ENCODE data around the gene TPCN2.
"Not testable (repeated sequence)": the region's sequence is repeated elsewhere in the genome, so short reads cannot be mapped to it uniquely, and the experiment has no call there.

The TPCN2 gene

DNA sequence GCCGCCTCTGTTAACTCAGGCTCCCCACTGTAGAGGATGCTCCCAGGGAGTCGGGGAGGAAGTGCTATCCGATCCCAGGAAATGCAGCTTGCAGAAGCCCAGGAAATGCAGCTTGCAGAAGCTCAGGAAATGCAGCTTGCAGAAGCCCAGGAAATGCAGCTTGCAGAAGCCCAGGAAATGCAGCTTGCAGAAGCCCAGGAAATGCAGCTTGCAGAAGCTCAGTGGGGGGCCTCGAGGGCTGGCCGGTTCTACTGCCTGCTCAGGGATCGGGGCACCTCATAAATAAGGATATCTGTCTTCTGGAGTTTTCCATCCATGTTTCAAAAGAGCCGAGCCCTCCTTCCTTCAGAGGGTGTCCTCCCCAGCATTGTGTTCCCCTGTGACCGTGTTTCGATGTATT is 81.9 kb downstream of the TPCN2 start:
- no peak for DNase-seq (ENCODE audit: low read depth)

DNA sequence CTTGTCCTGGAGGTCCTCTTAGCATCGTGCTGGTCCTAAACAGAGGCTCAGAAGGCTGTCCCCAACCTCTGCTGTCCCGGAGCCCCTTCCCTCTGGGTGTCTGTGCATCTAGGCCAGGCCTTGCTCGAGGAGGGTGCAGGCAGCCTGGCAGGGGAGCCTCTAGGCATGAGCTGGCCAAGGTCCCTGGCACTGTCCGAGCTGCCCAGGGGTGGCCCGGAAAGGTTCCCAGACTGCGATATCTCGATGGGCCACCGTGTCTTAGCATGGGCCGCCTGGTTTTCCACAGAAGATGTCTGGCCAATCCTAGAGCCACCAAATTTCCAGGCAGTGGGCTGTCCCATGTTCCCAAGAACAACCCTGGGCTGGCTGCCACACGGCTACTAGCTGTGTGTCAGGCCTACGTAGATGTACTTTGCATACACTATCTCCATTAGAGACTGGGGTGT is 82.4 kb downstream of the TPCN2 start:
- DNase-seq (ENCODE audit: low read depth) = no peak

DNA sequence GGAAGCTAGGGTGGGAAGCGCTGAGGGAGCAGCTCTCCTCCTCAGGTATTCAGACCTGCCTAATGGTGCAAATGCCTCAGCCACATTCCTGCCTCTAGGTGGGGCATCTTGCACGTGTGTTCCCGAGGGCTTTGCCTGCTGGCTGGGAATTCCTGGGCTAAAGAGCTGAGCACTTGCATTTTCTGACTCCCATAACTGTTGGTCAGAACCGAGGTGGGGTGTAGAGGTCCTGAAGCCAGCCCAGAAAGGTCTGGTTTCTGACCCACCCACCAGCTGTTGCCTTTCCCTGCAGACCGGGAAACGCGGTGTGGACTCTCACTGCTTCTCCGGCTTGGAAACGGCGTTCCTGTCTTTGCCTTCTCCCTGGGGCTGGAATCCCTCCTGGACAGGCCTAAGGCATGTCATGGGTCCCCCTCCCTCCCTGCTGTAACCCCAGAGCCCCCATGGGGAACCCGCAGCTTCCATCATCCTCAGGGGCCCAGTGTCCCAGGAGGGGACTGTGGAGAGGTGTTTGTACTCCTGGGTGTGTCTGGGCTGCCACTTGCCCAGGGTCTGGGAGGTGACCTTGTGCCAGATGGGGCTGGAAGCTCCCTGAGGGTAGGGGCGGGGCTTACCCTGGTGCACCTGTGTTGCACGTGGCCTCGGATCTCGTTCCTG is 83.0 kb downstream of the TPCN2 start:
- DNase-seq (ENCODE audit: low read depth) = peak; percentile 30

GRCh38 chr11:69132301-69132670 is 83.6 kb downstream of the TPCN2 start:
- no peak for DNase-seq (ENCODE audit: low read depth)

GRCh38 chr11:69133251-69133650 is 84.5 kb downstream of the TPCN2 start:
- no peak for DNase-seq (ENCODE audit: low read depth)

DNA sequence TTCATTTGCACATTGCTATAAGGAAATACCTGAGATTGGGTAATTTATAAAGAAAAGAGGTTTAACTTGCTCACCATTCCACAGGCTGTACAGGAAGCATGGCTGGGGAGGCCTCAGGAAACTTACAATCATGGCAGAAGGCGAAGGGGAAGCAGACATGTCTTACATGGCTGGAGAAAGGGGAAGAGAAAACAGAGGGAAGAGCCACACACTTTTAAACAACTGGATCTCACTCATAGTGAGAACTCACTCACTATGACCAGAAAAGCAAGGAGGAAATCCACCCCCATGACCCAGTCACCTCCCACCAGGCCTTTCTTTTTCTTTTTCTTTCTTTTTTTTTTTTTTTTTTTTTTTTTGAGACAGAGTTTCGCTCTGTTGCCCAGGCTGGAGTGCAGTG is 85.5 kb downstream of the TPCN2 start:
- DNase-seq (ENCODE audit: low read depth) = not testable (repeated sequence)

- no peak for DNase-seq (ENCODE audit: low read depth)
Observed at GRCh38 chr11:69134957-69135356, 86.2 kb downstream of the TPCN2 start.

GRCh38 chr11:69135420-69136363 is 87.0 kb downstream of the TPCN2 start:
- DNase-seq (ENCODE audit: low read depth) = no peak

DNA sequence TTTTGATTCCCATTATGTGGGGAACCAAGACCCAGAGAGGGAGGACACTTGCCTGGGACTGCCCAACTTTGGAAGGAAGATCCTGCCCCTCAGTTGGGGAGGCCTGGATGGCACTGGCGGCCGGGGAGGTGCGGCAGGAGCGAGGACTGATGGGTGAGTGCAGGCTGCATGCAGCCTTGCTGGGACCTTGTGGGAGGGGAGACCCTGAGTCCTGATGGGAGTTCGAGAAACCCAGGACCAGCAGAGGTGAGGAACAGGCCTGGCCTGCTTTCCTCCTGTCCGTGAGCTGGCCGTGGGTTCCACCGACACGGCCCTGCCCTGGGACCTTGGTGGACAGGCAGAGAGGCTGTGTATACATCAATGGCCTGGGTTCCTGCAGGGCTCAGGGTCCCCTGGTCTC is 87.7 kb downstream of the TPCN2 start:
- DNase-seq (ENCODE audit: low read depth) = no peak

- DNase-seq (ENCODE audit: low read depth) = no peak
Observed at GRCh38 chr11:69137151-69137844, 88.6 kb downstream of the TPCN2 start.

- DNase-seq (ENCODE audit: low read depth) = no peak
Observed at GRCh38 chr11:69138265-69138664, 89.5 kb downstream of the TPCN2 start.

DNA sequence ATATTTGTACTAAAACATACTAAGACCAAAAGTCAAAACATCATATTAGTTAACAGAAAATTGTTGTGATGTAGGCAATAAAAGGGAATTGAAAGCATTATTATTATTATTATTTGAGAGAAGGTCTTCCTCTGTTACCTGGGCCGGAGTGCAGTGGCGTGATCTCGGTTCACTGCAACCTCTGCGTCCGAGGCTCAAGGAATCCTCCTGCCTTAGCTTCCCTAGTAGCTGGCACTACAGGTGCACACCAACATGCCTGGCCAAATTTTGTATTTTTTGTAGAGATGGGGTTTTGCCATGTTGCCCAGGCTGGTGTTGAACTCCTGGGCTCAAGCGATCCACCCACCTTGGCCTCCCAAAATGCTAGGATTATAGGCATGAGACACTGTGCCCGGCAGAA is 91.4 kb downstream of the TPCN2 start:
- DNase-seq (ENCODE audit: low read depth) = not testable (repeated sequence)

DNA sequence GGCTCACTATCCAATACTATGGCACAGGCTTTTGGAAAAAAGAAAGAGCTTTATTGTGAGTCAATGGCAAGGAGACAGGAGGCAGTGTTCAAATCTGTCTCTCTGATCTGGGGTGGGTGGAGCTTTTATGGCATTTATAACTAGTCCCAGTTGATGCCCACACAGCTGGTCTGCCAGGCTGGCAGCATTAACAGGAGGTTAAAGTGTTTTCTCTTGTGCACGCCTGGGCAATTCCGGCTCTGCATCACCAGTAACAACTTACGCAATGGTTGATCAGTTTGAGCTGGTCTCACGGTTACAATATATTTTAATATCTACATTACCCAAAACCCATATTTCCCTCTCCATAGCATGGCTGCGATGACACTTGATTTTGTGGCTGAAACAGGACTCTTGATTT is 91.9 kb downstream of the TPCN2 start:
- no peak for DNase-seq (ENCODE audit: low read depth)

DNA sequence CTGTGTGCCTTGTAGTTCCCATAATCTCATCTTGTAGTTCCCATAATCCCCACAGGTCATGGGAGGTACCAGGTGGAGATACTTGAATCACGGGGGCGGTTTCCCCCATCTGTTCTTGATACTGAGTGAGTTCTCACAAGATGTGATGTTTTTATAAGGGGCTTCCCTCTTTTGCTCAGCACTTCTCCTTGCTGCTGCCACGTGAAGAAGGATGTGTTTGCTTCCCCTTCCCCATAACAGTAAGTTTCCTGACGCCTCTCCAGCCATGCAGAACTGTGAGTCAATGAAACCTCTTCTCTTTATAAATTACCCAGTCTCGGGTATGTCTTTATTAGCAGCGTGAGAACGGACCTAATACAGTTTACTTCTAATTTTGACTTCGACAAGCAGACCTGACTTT is 93.0 kb downstream of the TPCN2 start:
- no peak for DNase-seq (ENCODE audit: low read depth)

DNA sequence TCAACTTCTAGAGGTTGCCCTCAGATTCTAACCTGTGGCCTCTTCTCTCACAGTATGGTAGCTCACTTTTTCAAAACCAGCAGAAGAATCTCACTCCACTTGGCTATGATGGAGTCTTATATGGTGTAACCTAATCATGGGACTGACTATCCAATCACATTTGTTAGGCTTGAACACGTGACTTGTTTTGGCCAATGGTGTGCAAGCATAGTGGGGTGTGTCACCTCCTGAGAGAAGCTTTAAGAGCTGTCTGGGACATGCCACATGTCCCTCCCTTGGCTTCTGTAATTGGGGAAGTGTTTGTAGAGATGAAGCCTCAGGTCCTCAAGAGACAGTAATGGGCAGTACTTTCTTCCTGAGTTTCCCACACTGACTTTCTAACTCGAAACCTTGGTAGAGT is 94.2 kb downstream of the TPCN2 start:
- DNase-seq (ENCODE audit: low read depth) = no peak

GRCh38 chr11:69144316-69145049 is 95.8 kb downstream of the TPCN2 start:
- DNase-seq (ENCODE audit: low read depth) = no peak

DNA sequence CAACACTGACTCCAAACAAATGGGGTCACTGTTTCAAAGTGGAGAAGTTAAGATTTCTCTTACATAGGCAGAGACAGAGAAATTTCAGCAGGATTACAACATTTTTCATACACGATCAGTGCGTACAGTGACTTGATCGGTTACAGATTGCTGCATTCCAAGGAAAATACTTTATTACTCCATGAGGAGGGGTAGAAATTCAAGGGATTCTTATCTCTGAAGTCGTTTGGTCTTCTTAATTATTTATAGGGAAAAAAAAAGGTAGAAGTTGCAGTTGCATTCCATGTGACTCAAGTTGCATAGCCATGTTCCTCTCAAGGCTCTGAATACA is 96.3 kb downstream of the TPCN2 start:
- DNase-seq (ENCODE audit: low read depth) = no peak

DNA sequence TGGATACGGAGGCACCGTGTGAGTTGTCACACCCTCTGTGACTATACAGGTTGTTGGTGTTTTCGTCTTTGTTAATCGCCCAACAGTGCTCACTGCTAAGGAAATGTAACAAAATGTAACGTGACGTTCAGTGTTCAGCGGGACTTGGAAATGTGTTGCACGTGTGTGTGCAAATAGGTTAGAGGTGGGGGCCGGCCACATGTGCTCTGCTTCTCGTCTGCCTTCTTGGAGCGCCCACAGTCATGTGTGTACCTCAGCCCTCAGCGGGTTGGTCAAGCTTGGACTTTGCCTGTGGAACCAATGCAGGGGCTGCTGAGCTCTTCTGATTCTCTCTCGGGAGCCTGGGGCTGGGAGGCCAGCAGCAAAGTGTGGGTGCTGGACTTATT is 99.6 kb downstream of the TPCN2 start:
- DNase-seq (ENCODE audit: low read depth) = no peak

GRCh38 chr11:69148806-69149205 is 100.1 kb downstream of the TPCN2 start:
- DNase-seq (ENCODE audit: low read depth) = no peak

- DNase-seq (ENCODE audit: low read depth) = not testable (repeated sequence)
Observed at GRCh38 chr11:69149338-69150045, 100.8 kb downstream of the TPCN2 start.

DNA sequence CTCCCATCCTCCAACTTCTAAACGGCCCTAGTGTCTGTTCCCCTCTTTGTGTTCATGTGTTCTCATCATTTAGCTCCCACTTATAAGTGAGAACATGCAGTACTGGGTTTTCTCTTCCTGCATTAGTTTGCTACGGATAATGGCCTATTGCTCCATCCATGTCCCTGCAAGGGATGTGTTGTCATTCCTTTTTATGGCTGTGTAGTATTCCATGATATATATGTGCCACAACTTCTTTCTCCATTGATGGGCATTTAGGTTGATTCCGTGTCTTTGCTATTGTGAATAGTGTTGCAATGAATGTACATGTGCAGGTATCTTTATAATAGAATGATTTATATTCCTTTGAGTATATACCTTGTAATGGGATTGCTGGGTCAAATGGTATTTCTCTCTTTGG is 101.4 kb downstream of the TPCN2 start:
- no peak for DNase-seq (ENCODE audit: low read depth)

- DNase-seq (ENCODE audit: low read depth) = no peak
Observed at GRCh38 chr11:69151836-69152235, 103.1 kb downstream of the TPCN2 start.

Data from non-pigmented ciliary epithelial cell (primary cell).